ENCODE results near the gene DCLK1.

DCLK1 gene

GRCh38 chr13:35871561-35871960, 259.6 kb downstream of the DCLK1 start:
- no peak for FAIRE-seq
- no peak for DNase-seq (ENCODE audit: low spot score)

- DNase-seq (ENCODE audit: low spot score) (no peak), FAIRE-seq (no peak)
Measured at GRCh38 chr13:35866801-35867200, 264.4 kb downstream of the DCLK1 start.

GRCh38 chr13:35865341-35866240, 265.6 kb downstream of the DCLK1 start:
- peak; percentile 9 for DNase-seq (ENCODE audit: low spot score)
- peak; percentile 67 for FAIRE-seq

- FAIRE-seq (no peak), DNase-seq (ENCODE audit: low spot score) (no peak)
Measured at GRCh38 chr13:35860661-35861060, 270.5 kb downstream of the DCLK1 start.

GRCh38 chr13:35859981-35860380, 271.2 kb downstream of the DCLK1 start:
- DNase-seq (ENCODE audit: low spot score) (no peak), FAIRE-seq (no peak)

- DNase-seq (ENCODE audit: low spot score): no peak
- FAIRE-seq: no peak
Measured at GRCh38 chr13:35858665-35859064, 272.5 kb downstream of the DCLK1 start.

GRCh38 chr13:35857769-35858168, 273.4 kb downstream of the DCLK1 start:
- DNase-seq (ENCODE audit: low spot score) (no peak), FAIRE-seq (no peak)

- DNase-seq (ENCODE audit: low spot score) (no peak), FAIRE-seq (no peak)
Measured at GRCh38 chr13:35856721-35857364, 274.3 kb downstream of the DCLK1 start.

GRCh38 chr13:35856084-35856483, 275.1 kb downstream of the DCLK1 start:
- no peak for FAIRE-seq
- DNase-seq (ENCODE audit: low spot score): no peak

- FAIRE-seq (peak; percentile 44), DNase-seq (ENCODE audit: low spot score) (peak; percentile 52)
Measured at GRCh38 chr13:35855531-35856019, 275.6 kb downstream of the DCLK1 start.

GRCh38 chr13:35854286-35854685, 276.9 kb downstream of the DCLK1 start:
- FAIRE-seq: no peak
- DNase-seq (ENCODE audit: low spot score): no peak

GRCh38 chr13:35851881-35852280, 279.3 kb downstream of the DCLK1 start:
- DNase-seq (ENCODE audit: low spot score): no peak
- FAIRE-seq: no peak

GRCh38 chr13:35851356-35851755, 279.8 kb downstream of the DCLK1 start:
- FAIRE-seq (no peak), DNase-seq (ENCODE audit: low spot score) (no peak)

GRCh38 chr13:35850569-35850968, 280.6 kb downstream of the DCLK1 start:
- no peak for DNase-seq (ENCODE audit: low spot score)
- no peak for FAIRE-seq

- FAIRE-seq: no peak
- no peak for DNase-seq (ENCODE audit: low spot score)
Measured at GRCh38 chr13:35849256-35849644, 281.9 kb downstream of the DCLK1 start.

GRCh38 chr13:35848336-35849255, 282.6 kb downstream of the DCLK1 start:
- FAIRE-seq (no peak), DNase-seq (ENCODE audit: low spot score) (no peak)

GRCh38 chr13:35843272-35843671, 287.9 kb downstream of the DCLK1 start:
- DNase-seq (ENCODE audit: low spot score): no peak
- FAIRE-seq: no peak

GRCh38 chr13:35841060-35841521, 290.1 kb downstream of the DCLK1 start:
- FAIRE-seq (no peak), DNase-seq (ENCODE audit: low spot score) (no peak)

- no peak for FAIRE-seq
- DNase-seq (ENCODE audit: low spot score): no peak
Measured at GRCh38 chr13:35839806-35840205, 291.4 kb downstream of the DCLK1 start.

- peak; percentile 37 for DNase-seq (ENCODE audit: low spot score)
- FAIRE-seq: no peak
Measured at GRCh38 chr13:35838356-35838755, 292.8 kb downstream of the DCLK1 start.

GRCh38 chr13:35836446-35836845, 294.7 kb downstream of the DCLK1 start:
- no peak for FAIRE-seq
- no peak for DNase-seq (ENCODE audit: low spot score)

All from RCC 7860 (cell line).